Choroid plexus epithelial cell (primary cell): ENCODE measurements around the gene MRPL55.

Experiments used
- DNase-seq: peaks from one replicate; pipeline ENCODE4 v3.0.0-alpha.2; 2010; ENCODE audit warnings: low read depth
- H3K4me3 ChIP-seq: 2 replicates; pipeline ENCODE4 v1.5.1; 2011; ENCODE audit warnings: low read depth, mild to moderate bottlenecking, control low read depth, low read length, moderate library complexity
- TF ChIP-seq, protein P1 (sequence below): conservative IDR thresholded peaks from 2 replicates; pipeline ENCODE4 v1.5.1; 2011; ENCODE audit warnings: low read depth, mild to moderate bottlenecking, control low read depth, inconsistent platforms, low read length, moderate library complexity

MRPL55 gene

DNA sequence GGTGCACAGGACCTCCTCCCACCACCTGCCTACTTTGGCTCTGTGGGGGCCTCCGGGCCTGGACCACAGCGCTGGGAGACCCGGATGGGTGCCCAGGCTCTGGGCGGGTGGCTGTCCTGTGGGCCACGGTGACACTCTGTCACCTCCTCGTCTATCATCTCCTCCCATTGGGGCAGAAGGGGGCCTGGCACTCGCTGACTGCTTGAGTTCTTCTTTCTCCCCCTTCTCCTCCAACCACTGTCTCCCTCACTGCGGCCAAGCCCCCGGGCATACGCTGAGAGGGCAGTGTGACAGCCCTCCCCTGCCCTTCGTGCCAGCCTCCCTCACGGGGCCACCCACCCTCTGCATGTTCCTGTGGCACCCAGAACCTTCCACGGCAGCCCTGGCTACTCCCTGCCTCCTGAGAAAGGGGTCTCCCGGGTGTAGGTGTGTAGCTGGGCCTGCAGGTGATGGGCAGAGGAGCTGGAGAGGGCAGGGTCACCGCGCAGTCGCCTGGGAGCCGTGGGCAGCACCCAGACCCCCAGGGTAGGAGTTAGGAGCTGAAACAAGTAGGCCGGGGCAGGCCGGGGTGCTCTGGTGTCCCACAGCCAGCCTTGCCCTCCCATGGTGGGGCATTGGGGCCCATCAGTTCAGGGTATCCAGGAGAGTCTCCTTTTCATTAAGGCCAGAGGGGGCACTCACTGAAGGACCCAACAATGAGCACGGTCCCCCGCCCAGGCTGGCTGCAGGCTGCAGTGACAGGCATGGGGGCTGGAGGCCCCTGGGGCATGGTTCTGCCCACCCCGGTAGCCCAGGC is 35.8 kb downstream of the MRPL55 start:
- TF ChIP-seq, protein P1, sequence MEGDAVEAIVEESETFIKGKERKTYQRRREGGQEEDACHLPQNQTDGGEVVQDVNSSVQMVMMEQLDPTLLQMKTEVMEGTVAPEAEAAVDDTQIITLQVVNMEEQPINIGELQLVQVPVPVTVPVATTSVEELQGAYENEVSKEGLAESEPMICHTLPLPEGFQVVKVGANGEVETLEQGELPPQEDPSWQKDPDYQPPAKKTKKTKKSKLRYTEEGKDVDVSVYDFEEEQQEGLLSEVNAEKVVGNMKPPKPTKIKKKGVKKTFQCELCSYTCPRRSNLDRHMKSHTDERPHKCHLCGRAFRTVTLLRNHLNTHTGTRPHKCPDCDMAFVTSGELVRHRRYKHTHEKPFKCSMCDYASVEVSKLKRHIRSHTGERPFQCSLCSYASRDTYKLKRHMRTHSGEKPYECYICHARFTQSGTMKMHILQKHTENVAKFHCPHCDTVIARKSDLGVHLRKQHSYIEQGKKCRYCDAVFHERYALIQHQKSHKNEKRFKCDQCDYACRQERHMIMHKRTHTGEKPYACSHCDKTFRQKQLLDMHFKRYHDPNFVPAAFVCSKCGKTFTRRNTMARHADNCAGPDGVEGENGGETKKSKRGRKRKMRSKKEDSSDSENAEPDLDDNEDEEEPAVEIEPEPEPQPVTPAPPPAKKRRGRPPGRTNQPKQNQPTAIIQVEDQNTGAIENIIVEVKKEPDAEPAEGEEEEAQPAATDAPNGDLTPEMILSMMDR = no peak
- no peak for DNase-seq
- no peak overlapping the region for H3K4me3 ChIP-seq

DNA sequence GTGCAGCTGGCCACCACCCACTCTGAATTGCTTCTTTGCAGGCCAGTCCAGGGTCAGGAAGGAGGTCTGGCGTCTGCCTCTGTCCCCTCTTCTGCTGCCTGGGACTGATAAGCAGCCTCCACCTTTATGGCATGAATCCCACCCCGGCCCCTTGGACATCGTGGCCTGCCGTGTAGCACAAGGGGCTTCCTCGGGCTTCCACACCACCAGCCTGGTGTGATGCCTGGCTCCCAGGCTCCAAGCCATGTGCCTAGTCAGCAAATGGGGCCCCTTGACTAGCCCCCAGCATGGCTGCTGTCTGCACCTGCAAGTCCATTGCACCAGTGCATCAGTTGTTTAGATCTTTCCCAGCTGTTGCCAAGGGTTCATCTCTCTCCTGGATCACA is 36.4 kb downstream of the MRPL55 start:
- DNase-seq = no peak
- no peak overlapping the region for H3K4me3 ChIP-seq
- TF ChIP-seq, protein P1 = no peak

DNA sequence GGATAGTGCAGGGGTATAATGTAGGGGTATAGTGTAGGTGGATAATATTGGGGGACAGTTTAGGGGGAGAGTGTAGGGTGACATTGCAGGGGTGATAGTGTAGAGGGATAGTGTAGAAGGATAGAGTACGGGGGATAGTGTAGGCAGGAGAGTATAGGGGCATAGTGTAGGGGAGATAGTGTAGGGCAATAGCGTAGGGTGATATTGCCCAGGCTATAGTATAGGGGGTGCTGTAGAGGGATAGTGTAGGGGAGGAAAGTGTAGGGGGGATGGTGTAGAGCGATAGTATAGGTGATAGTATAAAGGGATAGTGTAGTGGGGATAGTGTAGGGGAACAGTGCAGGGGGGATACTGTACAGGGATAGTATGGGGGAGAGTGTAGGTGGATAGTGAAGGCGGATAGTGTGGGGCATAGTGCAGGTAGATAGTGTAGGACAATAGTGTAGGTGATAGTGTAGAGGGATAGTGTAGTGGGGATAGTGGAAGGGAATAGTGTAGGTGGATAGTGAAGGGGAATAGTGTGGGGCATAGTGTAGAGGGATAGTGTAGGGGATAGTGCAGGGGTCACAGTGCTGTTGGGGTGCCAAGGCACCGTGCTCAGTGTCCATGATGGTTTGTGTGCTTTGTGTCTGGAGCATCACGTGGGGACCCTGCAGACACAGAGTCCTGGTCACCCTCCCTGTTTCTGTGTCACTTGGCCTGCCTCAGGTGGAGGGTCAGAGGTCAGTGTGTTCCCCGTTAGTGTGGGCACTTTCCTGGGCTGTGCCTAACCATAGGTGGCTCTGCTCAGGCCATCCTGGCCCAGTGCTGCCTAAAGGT is 37.1 kb downstream of the MRPL55 start:
- TF ChIP-seq, protein P1 = no peak
- DNase-seq = no peak
- no peak overlapping the region for H3K4me3 ChIP-seq

DNA sequence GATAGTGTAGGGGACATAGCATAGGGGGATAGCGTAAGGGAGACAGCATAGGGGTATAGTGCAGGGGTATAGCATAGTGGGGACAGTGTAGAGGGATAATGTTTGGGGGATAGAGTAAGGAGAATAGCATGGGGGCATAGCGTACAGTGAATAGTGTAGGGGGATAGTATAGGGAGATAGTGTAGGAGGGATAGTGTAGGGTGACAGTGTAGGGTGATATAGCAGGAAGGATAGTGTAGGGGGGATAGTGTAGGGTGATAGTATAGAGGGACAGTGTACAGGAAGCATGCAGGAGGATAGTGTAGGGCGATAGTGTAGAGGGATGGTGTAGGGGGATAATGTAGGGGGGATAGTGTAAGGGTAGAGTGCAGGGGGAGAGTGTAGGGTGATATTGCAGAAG is 38.2 kb downstream of the MRPL55 start:
- DNase-seq = no peak
- no peak overlapping the region for H3K4me3 ChIP-seq
- TF ChIP-seq, protein P1 = no peak

DNA sequence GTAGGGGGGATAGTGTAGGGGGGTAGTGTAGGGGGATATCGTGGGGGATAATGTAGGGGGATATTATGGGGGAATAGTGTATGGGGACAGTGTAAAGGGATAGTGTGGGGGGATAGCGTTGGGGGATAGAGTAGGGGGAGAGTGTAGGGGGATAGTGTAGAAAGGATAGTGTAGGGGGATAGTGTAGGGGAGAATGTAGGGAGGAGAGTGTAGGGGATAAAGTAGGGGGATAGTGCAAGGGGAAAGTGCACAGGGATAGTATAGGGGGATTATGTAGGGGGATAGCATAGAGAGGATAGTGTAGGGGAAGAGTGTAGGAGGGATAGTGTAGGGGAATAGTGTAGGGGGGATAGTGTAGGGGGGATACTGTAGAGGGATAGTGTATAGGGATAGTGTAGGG is 38.9 kb downstream of the MRPL55 start:
- TF ChIP-seq, protein P1 = no peak
- no peak for DNase-seq
- H3K4me3 ChIP-seq = no peak overlapping the region

DNA sequence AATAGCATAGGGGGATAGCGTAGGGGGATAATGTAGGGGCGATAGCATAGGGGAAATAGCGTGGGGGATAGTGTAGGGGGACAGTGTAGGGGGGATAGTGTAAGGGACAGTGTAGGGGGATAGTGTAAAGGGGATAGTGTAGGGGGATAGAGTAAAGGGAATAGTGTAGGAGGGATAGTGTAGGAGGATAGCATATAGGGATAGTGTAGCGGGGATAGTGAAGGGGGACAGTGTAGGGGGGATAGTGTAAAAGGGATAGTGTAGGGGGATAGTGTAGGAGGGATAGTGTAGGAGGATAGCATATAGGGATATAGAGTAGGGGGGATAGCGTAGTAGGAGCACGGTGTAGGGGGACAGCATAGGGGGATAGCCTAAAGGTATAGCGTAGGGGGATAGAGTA is 40.7 kb downstream of the MRPL55 start:
- TF ChIP-seq, protein P1 = no peak
- H3K4me3 ChIP-seq = no peak overlapping the region
- DNase-seq = no peak
